HuH-7 (cell line): ENCODE measurements around the gene HERC4.
A peak's percentile ranks its signal among the peaks of the same experiment; 100 is the strongest.

Source experiments
- DNase-seq: peaks from one replicate; pipeline ENCODE4 v3.0.0; 2011; ENCODE audit warnings: low spot score

Gene HERC4

DNA sequence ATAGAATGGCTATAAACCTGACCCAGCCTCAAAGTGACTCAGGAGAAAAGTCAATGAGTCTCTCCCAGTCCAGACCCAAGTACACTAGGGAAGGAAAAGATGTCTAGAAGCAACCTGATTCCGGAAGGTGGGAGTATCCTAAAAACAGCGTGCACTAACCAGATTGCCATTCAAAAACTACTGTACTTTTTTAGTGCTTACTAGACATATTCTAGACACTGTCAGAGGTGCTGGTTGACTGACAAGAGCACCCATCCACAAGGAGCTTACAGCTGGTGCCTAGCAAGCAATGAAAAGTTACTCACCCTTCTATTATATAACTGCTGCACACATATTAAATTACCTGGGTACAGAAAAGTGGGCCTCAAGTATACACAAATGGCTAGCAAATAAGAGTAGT is 109.6 kb downstream of the HERC4 start:
- DNase-seq, result no peak

DNA sequence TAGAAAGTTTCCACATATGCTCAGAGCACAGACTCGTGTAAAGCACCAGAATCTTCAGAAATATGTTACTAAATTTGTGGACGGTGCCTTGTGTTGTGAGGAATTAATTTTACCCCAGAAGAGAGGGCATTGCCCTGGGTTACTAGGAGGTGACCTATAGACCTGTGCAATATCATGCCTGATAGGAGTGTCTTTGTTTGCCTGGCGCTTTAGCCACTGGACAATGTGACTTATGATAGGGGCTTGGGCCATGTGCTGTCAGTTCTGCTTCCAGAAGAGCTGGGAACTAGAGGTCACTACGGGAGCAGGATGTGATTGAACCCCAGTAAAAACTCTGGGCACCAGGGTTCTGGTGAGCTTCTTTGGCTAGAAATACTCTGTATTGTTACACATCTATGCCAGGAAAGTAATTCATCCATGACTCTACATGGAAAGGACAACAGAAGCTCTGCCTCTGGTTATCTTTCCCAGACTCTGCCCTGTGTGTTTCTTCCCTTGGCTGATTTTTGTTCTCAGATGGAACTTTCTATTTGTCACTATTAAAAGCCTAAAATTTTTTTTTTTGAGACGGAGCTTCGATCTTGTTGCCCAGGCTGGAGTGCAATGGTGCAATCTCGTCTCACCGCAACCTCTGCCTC is 115.1 kb downstream of the HERC4 start:
- DNase-seq, result peak; percentile 20

DNA sequence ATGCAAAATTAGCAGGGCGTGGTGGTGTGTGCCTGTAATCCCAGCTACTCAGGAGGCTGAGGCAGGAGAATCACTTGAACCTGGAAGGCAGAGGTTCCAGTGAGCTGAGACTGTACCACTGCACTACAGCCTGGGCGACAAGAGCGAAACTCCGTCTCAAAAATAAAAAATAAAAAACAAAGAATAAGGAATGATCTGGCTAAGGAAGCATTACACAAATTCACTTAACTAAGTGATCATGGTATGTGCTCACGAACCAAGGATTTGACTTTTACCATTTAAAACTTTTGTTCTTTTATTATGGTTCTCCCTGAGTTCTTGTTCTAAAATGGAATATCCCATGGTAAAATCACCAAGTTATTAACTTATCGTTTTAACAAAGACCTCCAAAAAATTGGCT is 119.5 kb downstream of the HERC4 start:
- no peak for DNase-seq

DNA sequence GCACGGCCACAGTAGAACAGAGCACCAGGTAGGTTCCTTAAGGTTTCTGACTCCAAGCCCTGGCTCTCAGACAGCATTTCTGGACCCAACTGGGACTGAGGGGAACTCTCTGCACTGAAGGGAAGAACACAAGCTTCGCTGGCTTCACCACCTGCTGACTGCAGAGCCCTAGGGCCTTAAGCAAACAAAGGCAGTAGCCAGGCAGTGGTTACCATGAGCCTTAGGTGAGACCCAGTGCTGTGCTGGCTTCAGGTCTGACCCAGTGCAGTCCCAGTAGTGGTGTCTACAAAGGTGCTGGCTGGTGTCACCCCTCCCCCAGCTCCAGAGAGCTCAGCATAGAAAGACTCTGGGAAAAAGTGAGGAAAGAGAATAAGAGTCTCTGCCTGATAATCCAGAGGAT is 131.2 kb downstream of the HERC4 start:
- no peak for DNase-seq

DNA sequence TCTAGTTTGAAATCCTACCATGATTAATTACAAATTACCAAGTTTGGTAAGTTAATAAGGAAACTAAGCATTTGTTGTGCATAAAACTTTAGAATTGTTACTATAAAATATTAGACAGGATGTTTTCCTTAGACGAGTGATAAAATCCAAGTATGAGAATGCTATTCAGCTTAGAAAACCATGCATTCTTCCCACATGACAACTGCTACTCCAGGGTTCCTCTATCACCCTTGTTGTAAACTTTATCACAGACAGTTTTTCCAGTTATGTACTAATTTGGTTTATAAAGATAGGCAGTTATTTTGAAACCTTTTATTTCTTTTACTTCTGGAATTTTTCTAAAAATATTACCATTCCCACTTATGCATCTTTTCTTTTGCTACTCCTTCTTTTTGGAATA is 138.7 kb downstream of the HERC4 start:
- no peak for DNase-seq

DNA sequence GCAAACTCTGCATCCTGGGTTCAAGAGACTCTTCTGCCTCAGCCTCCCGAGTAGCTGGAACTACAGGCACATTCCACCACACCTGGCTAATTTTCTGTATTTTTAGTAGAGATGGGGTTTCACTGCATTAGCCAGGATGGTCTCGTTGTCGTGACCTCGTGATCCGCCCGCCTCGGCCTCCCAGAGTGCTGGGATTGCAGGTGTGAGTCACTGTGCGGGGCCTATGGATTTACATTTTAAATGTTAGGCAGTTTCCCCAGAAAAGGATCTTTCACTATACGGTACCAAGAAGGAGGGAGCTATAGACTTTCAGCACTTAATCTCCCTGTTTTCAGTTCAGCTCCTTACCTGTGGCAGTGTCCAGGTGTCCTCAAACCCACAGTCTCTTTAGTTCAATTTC is 139.9 kb downstream of the HERC4 start:
- no peak for DNase-seq

DNA sequence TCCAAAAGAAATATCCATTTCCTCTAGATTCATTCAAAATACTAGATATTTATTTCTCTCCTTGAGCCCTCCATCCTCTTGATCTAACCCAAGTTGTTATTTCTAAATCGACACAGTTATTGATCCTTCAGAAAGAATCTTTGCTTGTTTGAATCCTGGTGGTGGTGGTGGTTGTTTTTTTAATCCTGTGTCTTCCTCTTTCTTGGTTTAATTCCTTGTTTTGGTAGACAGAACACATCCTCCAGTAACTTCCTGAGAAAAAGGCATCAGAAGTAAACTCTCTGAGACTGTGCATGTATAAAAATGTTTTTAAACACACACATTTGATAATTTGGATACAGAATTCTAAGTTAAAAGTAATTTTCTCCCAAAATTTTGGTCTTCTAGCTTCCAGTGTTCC is 140.7 kb downstream of the HERC4 start:
- DNase-seq, result no peak

DNA sequence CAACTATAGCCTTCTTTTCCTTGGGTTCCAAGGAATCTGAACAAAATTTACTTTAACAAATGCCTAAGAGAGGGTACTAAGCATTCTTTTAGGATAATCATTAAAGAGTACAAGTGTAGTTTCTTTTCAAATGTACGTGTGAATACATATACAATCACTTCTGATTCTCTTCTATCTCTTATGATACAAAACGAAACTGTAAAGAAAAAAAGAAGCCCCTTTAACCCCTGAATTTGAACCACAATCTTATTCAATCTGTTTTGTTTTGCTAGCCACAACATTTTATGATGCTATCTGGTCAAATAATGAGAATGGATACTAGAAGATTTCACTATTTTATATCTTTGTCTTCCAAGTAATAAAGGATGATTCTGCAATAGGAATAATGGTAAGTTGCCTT is 141.9 kb downstream of the HERC4 start:
- no peak for DNase-seq

DNA sequence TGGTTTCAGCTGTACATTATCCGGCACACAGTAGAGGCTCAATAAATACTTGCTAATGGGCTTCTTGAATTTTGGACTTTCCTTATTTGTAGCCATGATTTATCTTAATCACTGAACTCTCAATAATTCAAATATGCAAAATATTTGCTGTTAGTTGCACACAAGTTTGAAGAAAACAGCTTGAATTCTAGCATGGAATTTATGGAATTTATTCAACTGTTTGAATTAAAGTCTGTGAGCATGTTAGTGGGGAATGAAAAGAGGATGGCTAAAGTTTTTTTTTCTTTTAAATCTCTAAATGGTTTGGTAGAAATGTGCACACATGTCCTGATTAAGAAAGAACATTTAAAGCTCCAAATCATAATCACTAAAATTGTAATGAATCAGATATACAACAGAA is 148.1 kb downstream of the HERC4 start:
- no peak for DNase-seq

DNA sequence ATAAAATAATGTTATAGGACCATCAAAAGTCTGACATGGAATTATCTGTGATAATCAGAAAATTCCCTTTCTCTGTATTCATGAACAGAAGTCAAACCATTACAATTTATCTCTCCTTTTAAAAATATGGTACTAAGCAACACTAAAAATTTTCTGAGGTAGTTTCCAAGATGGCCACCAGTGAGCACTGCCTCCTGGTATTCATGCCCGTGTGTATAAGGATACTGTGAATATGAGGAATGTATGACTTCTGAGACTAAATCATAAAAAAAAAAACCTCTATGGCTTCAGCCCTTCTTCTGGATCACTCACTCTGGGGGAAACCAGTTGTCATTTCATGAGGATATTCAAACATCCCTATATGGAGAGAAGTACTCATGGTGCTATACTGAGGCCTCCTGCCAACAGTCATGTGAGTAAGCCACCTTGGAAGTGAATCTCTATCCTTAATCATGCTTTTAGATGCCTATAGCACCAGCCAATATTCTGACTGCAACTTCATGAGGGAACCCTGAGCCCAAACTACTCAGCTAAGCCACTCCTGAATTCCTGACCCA is 149.6 kb downstream of the HERC4 start:
- DNase-seq, result no peak

DNA sequence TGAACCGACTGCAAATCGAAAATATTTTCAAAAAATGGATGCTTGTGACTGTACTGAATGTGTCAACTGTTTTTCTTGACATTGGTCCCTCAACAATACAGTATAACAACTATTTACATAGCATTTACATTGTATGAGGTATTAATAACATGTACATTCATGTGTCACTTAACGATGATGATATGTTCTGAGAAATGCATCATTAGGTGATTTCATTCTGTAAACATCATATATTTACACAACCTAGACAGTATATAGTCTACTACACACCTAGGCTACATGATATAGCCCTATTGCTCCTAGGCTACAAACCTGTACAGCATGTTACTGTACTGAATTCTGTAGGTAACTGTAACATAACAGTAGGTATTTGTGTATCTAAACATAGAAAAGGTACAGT is 150.9 kb downstream of the HERC4 start:
- no peak for DNase-seq

DNA sequence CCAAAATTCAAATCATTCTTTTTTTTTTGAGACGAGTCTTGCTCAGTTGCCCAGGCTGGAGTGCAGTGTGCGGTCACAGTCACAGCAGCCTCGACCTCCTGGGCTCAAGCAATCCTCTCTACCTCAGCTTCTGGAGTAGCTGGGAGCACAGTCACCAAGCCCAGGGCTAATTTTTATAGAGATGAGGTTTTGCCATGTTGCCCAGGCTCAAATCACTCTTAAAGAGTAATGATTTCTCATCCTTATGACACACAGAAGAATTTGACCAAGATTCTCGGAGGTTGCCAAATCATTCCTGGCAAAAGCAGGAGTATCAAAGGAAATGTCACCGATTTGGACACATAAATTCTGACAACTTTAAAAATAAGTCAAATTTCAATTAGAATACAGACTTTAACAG is 151.5 kb downstream of the HERC4 start:
- DNase-seq, result no peak

DNA sequence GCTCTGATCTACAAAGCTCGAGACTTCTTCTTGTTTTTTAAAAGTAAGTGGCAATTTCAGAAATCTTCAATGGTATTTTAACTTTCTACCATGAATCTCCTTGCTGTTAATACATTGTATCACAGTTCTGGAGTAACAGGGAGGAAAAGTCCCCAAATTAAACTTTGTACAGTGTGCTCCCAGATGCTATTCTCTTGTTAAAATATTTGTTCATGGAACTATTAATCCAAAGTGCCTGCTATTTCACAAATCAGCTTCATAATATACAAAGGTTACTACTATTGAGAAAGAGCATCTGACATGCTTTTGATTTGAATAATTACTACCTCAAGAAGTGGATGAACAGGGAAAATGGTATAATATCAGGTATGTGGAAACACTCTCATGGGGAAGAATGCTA is 154.0 kb downstream of the HERC4 start:
- no peak for DNase-seq

DNA sequence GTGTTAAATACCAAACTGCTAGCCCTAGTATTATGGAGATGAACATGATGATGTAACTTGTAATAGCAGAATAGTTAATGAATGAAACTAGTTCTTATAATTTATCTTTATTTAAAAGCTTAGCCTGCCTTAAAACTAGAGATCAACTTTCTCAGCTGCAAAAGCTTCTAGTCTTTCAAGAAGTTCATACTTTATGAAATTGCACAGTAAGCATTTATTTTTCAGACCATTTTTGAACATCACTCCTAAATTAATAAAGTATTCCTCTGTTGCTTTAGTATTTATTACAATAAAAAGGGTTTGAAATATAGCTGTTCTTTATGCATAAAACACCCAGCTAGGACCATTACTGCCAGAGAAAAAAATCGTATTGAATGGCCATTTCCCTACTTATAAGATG is 157.4 kb downstream of the HERC4 start:
- no peak for DNase-seq

DNA sequence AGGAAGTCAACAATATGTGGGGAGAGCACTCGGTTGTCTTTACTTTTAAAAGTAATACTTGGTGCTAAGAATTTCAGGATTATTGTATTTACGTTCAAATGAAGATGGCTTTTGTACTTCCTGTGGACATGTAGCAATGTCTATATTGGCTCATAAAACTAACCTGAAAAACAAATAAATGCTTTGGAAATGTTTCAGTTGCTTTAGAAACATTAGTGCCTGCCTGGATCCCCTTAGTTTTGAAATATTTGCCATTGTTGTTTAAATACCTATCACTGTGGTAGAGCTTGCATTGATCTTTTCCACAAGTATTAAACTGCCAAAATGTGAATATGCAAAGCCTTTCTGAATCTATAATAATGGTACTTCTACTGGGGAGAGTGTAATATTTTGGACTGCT is 157.9 kb downstream of the HERC4 start:
- no peak for DNase-seq

DNA sequence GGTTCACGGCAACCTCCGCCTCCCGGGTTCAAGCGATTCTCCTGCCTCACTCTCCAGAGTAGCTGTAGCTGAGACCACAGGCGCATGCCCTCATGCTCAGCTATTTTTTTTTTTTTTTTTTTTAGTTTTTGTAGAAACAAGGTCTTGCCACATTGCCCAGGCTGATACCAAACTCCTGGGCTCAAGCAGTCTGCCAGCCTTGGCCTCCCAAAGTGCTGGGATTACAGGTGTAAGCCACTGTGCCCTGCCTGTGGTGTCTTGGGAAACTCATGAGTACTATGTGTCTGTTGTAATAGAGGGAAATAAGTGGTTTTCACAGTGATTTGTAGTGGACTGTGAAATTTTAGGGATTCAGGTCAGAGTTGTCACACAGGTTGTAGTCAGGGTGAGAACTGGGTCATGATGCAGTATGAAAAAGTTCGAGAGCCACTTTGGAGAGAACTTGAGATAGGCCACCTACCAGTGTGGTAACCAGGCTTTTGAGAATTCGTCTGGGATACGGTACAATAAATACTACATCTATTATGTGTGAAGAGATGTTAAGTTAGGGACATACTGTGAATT is 160.2 kb downstream of the HERC4 start:
- no peak for DNase-seq

DNA sequence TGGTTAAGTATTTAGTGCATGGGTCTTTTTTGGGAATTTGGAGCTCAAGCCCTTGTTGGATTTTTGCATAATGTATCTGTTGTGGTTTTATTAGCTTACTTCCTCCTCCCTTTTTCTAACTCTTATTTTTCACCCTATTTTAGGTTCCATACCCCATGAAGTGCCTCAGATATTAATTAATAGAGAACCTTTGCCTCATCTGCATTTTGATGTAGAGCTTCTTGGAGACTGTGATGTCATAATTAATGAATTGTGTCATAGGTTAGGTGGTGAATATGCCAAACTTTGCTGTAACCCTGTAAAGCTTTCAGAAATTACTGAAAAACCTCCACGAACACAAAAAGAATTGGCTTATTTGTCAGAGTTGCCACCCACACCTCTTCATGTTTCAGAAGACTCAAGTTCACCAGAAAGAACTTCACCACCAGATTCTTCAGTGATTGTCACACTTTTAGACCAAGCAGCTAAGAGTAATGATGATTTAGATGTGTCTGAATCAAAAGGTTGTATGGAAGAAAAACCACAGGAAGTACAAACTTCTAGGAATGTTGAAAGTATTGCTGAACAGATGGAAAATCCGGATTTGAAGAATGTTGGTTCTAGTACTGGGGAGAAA is 162.6 kb downstream of the HERC4 start:
- no peak for DNase-seq

DNA sequence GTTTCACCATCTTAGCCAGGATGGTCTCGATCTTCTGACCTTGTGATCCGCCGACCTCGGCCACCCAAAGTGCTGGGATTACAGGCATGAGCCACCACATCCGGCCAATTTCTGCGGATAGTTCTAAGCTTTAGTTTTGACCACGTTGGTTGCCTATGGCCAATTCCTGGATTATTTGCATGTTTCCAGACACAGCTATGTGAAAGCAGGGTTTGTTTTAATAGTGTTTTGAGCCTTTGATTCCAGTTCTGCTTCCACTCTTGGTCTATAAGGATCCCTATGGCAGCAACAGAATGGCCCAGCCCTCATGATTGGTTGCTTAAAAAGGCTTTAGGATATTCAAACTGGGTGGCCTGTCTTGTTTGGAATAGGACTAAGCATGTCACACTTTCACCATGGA is 171.5 kb downstream of the HERC4 start:
- DNase-seq, result no peak

DNA sequence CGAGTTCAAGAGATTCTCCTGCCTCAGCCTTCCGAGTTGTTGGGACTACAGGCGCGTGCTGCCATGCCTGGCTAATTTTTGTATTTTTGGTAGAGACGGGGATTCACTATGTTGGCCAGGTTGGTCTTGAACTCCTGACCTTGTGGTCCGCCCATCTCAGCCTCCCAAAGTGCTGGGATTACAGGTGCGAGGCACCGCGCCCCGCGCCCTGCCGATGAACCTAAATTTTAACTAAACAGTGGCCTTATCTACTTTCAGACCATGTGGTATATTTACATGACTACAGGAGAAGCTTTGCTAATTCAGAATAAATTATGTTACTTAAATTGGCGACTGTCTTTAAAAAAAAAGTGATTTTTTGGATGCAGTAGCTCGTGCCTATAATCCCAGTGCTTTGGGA is 181.4 kb downstream of the HERC4 start:
- no peak for DNase-seq

DNA sequence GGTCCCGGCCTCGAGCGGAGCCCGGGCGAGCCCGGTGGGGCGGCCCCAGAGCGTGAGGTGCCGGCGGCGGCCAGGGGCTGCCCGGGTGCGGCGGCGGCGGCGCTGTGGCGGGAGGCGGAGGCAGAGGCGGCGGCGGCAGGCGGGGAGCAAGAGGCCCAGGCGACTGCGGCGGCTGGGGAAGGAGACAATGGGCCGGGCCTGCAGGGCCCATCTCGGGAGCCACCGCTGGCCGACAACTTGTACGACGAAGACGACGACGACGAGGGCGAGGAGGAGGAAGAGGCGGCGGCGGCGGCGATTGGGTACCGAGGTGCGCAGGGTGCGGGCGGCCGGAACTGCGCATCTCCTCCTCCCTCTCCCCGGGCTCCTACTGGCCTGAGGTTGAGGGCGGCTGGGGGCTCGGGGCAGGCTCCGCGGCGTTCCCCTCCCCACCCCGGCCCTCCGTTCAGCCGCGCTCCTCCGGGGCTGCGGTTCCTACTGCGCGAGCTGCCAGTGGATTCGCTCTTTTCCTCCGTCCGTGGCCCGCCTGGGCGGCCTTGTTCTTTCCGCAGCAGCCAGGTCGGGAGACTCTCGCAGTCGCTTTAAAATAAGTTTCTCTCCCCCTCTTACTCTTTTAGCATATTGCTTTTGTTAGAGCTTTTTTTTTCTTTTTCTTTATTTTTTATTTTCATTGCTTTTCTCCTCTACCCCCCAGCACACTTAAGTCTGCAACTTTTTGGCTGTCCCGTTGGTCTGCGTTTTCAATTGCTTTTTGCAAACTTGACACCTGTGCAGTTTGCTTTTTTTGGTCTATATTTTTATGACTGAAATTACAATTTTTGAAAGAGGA is 190.0 kb downstream of the HERC4 start:
- peak; percentile 73 for DNase-seq

DNA sequence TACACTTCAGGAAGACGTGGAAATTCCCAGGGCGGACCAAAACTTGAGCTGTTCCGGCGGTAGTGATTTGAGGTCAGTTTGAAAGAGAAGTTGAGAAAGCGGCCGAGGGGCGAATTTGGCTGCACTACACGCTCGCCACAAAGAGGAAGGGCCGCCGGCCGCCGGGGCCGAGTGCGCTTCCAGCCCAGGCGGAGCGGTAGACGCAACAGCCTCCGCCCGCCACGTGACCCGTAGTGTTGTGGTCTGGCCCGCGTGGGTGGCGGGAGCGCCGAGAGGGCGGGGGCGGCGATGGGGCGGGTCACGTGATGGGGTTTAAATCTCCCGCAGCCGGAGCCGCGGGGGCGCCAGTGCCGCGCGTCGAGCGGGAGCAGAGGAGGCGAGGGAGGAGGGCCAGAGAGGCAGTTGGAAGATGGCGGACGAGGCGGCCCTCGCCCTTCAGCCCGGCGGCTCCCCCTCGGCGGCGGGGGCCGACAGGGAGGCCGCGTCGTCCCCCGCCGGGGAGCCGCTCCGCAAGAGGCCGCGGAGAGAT is 190.7 kb downstream of the HERC4 start, which contains the start of gene SIRT1:
SIRT1 (plus strand) TSS at position 344 of the 529 bp plus-strand sequence; CDS start at position 410, 66 bp downstream.
- DNase-seq, result peak; percentile 78

DNA sequence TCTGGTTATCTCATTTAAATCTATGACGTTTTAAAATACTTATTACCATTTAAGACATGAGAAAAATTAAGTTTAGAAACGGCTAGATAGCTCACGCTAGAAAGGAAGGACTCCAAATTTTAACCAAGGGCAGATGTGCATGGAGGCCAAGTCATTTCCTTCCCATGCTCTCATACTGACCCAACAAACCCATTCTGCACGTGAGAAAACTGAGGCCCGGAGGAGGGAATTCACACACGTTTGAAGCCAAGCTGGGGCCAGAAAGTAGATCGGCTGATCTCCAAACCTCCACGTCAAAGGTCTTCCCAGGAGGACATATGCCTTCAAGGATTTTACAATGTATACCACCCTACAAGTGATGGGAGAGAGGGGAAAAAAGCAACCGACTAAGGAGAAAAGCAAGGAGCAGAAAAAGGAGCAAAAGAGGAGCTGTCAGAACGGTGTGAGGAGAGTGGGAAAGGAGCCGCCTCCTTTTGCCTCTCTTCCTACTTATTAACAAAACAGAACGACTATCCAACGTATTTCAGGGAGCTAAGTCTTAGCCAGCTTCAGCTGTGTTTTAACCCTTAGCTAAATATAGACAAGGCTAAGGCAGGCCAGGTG is 191.3 kb downstream of the HERC4 start:
- DNase-seq, result no peak
